GM08714 (cell line): ENCODE results near the gene MYH13.

ENCODE experiments used
- H3K4me3 ChIP-seq: fragments of 200-500 bp; sonication (Bioruptor generic); 2 replicates; pipeline ENCODE4 v1.5.1; 2014; ENCODE audit warnings: mild to moderate bottlenecking, low read length, inconsistent platforms
- ZNF274 ChIP-seq: IDR thresholded peaks from 2 replicates; pipeline ENCODE4 v1.6.1; 2012; ENCODE audit warnings: mild to moderate bottlenecking, low read depth, low read length

The MYH13 gene

DNA sequence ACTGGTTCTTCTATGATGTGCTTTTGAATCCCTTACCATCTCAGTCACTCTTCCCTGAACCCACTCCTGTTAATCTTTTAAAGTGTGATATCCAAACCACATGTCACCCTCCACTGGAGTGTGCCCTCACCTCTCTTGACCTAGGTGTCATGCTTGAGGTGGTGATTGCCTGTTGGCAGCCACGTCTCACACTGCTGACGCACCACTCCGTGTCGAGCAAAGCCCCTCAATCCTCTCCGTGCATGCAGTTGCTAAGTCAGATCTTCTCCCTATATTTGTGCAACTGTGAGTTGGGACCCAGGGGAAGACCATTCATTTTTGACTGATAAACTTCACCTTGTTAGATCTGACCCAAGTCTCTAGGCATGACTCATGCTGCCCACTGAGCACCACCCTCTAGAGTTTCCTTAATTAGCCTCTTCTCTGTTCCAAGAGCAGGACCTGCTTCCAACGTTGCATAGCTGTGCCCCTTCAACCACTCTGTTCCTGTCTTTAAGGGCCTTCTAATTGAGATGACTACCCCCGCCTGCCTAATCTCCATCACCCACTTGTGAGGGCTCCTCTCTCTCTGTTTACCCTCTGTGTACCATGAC, 2.7 kb downstream of the MYH13 start:
- H3K4me3 ChIP-seq, result no peak overlapping the region
- no peak for TF ChIP-seq ZNF274

- no peak overlapping the region for H3K4me3 ChIP-seq
- no peak for TF ChIP-seq ZNF274
These were observed 3.6 kb downstream of the MYH13 start for GRCh38 chr17:10369239-10369638.

DNA sequence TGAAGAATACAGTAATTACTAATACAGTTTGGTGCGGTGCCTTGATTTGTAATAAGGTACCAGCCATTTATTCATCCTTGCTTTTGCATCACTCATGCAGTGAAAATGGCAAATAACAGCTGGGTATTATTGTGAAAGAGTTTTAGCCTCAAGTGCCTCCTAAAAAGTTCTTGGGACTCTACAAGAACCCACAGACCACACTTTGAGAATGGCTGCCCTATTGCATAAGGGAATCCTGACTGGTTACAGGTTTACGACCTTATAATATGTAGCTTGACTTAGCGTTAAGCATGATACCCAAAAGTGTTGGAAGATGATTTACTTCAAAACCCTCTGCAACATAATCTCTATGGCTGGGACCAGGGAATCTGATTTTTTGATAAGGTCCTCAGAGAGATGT, 4.2 kb downstream of the MYH13 start:
- TF ChIP-seq ZNF274, result no peak

DNA sequence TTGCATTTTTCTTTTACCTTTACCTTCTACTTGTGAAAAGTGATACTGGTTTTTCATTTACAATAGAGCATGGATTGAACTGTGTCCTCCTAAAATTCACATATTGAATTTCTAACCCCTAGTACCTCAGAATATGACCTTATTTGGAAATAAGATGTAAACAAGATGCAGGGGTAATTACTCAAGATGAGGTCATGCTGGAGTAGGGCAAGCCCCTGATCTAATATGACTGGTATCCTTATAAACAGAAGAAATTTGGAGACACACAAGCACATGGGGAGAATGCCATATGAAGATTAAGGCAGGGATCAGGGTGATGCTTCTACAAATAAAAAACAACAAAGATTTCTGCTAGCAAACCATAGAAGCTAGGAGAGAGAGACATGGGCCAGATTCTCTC, 12.2 kb downstream of the MYH13 start:
- H3K4me3 ChIP-seq, result no peak overlapping the region
- TF ChIP-seq ZNF274, result no peak

More for the DNA sequence above, 4.2 kb downstream of the MYH13 start:
- H3K4me3 ChIP-seq, result no peak overlapping the region

DNA sequence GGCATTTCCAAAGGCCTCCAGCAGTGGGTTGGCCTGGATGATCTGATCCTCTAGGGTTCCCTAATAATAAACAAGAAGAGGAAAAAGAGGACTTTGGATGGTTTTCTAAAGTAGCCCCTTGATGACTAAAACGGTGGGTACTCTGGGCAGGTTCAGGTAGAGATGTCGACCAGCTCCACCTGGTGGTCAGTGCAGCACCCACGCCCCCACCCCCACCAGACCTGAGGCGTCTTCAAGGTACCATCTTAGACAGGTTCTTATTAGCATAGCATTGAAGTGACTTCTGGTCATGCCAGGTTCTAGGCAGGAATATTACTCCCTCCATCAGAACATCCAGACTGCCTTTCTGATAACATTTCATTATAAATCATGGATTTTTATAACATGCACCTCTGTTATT, 15.0 kb downstream of the MYH13 start:
- no peak for TF ChIP-seq ZNF274

DNA sequence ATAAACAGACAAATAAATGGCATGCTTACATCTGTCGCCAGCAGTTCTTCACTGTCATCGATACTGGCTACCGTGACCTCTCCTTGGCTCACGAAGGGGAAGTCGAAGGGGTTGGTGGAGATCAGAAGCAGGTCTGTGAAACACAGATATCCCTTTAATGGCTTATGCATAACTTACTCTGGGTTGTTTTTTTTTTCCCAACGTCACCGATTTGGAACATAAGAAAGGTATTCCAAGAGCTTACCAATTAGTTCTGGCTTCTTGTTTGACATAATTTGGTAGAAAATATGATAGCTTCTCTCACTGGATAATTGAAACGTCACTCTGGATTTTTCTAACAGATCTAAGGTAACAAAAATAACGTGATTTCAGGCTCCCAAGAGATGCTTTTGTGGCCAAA, 18.2 kb downstream of the MYH13 start:
- no peak overlapping the region for H3K4me3 ChIP-seq
- TF ChIP-seq ZNF274, result no peak

More for the DNA sequence above, 15.0 kb downstream of the MYH13 start:
- H3K4me3 ChIP-seq, result no peak overlapping the region

- TF ChIP-seq ZNF274, result no peak
- H3K4me3 ChIP-seq, result no peak overlapping the region
These were observed 19.9 kb downstream of the MYH13 start for GRCh38 chr17:10352893-10353292.

DNA sequence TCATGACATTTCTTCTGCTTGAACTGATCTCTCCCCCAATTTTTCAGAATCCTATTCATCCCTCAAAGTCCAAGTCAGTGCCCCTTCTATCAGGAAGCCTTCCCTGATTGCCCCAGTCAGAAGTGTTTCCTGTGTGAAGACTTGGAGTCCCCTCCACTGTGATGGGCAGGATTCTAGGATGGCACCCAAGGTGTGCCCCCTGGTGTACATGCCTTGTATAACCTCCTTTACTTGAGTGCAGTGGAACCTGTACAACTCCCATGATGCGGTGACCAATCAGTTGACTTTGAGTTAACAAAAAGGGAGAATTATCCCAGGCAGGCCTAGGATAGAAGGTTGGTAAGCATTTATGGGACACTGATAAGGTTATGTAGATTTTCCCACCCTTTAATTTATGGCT, 23.4 kb downstream of the MYH13 start:
- no peak for TF ChIP-seq ZNF274
- H3K4me3 ChIP-seq, result no peak overlapping the region

GRCh38 chr17:10344816-10345215, 28.0 kb downstream of the MYH13 start:
- H3K4me3 ChIP-seq, result no peak overlapping the region
- TF ChIP-seq ZNF274, result no peak

DNA sequence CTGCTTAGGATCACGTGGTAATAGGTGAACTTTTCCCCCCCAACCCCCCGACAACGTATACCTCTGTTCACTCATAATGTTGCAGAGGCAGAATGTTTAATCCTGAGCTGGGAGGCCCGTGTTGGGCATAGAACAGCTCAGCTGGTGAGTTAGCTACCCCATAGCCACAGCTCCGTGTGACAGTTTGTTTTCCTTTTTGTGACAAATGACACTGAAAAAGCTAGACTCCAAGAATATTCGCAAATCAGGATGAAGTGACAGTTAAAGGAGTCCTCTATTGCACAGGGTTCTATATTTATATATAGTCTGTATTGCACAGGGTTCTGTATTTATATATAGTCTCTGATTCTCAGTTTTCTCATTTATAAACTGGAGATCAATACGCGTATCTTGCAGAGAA, 33.8 kb downstream of the MYH13 start:
- no peak overlapping the region for H3K4me3 ChIP-seq
- no peak for TF ChIP-seq ZNF274

GRCh38 chr17:10337976-10338375, 34.8 kb downstream of the MYH13 start:
- H3K4me3 ChIP-seq, result no peak overlapping the region
- no peak for TF ChIP-seq ZNF274

DNA sequence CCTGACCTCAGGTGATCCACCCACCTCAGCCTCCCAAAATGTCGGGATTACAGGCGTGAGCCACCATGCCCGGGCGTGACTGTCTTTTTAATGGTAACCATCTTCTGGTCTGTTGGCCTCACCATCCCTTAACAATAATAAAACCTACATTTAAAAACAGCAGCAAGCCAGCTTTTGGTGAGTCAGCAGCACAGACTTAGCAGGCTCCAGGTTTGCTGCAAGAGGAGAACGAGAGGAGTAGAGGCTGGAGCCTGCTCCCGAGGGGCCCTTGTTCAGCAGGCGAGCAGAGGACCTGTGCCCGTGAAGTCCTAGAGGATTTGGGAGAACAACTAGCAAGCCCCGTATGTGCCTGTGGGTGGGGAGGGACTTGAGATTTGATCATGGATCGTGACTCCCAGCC, 35.7 kb downstream of the MYH13 start:
- H3K4me3 ChIP-seq, result no peak overlapping the region
- no peak for TF ChIP-seq ZNF274

DNA sequence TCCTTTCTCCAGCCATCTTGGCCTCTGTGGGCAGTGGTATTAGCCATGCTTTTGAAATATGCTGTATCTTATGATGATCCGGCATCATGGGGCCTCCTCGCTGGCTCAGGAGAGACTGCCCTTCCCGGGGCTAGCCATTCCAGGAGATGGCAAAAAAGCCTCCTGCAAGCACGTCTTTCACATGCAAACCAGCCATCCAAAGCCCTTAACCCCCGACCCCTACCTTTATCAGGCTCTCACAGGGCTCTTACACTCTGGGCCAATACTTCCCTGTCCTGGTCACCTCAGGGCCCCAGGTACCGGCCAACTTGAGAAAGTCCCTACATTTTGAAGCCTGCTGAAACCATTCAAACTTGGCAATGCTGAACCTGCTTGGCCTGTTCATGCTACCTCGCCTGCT, 36.4 kb downstream of the MYH13 start:
- no peak for TF ChIP-seq ZNF274
- H3K4me3 ChIP-seq, result no peak overlapping the region

GRCh38 chr17:10332515-10332914, 40.3 kb downstream of the MYH13 start:
- TF ChIP-seq ZNF274, result no peak
- H3K4me3 ChIP-seq, result no peak overlapping the region

DNA sequence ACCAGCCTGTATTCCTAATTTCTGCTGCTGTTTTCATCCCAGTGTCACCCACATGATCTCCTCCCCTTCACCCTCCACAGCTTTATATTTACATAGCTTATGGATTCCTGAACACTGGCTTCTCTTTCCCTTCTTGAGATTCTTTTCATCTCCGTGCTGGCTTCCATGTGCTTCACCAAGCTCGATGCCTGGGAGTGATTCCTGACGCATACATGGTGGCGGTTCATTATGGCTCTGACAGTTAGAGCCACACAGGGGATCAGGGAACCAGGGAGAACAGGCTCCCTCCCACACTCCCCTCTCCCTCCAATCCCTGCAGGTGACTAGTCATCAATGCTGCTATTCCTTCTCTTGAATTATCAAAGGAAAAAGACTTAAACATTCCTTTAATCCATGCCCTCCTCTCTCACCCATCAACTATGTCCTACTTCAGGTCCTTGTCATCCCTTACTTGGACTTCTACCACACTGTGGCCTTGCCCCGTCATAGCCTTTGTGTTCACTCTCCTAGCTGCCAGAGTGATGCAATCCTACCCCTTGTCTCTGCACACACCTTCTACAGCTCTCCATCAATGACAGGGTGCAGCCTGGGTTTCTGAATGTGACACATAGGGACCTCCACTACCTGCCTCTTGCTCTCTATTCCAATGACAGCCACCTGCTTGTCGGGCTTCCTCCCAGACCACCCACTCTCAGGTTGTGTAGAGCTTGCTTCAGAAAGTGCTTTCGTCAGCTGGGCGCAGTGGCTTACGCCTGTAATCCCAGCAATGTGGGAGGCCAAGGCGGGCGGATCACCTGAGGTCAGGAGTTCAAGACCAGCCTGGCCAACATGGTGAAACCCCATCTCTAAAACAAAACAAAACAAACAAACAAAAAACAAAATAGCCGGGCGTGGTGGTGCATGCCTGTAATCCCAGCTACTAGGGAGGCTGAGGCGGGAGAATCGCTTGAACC, 43.6 kb downstream of the MYH13 start:
- no peak overlapping the region for H3K4me3 ChIP-seq
- TF ChIP-seq ZNF274, result no peak
